HG02642 (cell line): ENCODE measurements around the gene ROCK2.

ENCODE experiments used
- ATAC-seq: cut with Tn5 transposase; IDR thresholded peaks from one replicate; pipeline ENCODE4 v1.9.1; 2021; ENCODE audit warnings: mild to moderate bottlenecking; ENCODE audit not compliant: unreplicated experiment, poor library complexity

ROCK2 gene

GRCh38 chr2:11344342-11344955, at the start of gene ROCK2:
Gene ROCK2, minus strand, starts transcription at chr2:11344636. Its CDS starts 500 bp downstream, at chr2:11344136.
- ATAC-seq = peak; percentile 67

- ATAC-seq = no peak
These were observed 49.3 kb upstream of the ROCK2 start for GRCh38 chr2:11393711-11394236.

GRCh38 chr2:11391942-11392266, 47.5 kb upstream of the ROCK2 start:
- no peak for ATAC-seq

GRCh38 chr2:11390399-11390658, 45.9 kb upstream of the ROCK2 start:
- ATAC-seq = no peak

GRCh38 chr2:11389551-11390398, 45.3 kb upstream of the ROCK2 start:
- ATAC-seq = no peak

- ATAC-seq = no peak
These were observed 44.6 kb upstream of the ROCK2 start for GRCh38 chr2:11389052-11389420.

GRCh38 chr2:11388262-11389051, 44.0 kb upstream of the ROCK2 start:
- no peak for ATAC-seq

- no peak for ATAC-seq
These were observed 43.4 kb upstream of the ROCK2 start for GRCh38 chr2:11387843-11388242.

GRCh38 chr2:11387100-11387390, 42.6 kb upstream of the ROCK2 start:
- no peak for ATAC-seq

GRCh38 chr2:11385847-11386246, 41.4 kb upstream of the ROCK2 start:
- no peak for ATAC-seq

GRCh38 chr2:11385216-11385615, 40.8 kb upstream of the ROCK2 start:
- ATAC-seq = no peak

GRCh38 chr2:11379558-11379957, 35.1 kb upstream of the ROCK2 start:
- no peak for ATAC-seq

GRCh38 chr2:11377928-11378545, 33.6 kb upstream of the ROCK2 start:
- peak; percentile 94 for ATAC-seq

GRCh38 chr2:11376071-11376470, 31.6 kb upstream of the ROCK2 start:
- ATAC-seq = no peak

GRCh38 chr2:11375689-11376027, 31.2 kb upstream of the ROCK2 start:
- ATAC-seq = no peak

- ATAC-seq = no peak
These were observed 30.7 kb upstream of the ROCK2 start for GRCh38 chr2:11375025-11375688.

- ATAC-seq = no peak
These were observed 28.7 kb upstream of the ROCK2 start for GRCh38 chr2:11373096-11373495.

- ATAC-seq = no peak
These were observed 26.9 kb upstream of the ROCK2 start for GRCh38 chr2:11371092-11371937.

GRCh38 chr2:11370377-11371091, 26.1 kb upstream of the ROCK2 start:
- no peak for ATAC-seq
